Measurements from ENCODE around the gene EDC4.
A peak's percentile ranks its signal among the peaks of the same experiment; 100 is the strongest.
"Not testable (repeated sequence)": the region's sequence is repeated elsewhere in the genome, so short reads cannot be mapped to it uniquely, and the experiment has no call there.

The EDC4 gene

DNA sequence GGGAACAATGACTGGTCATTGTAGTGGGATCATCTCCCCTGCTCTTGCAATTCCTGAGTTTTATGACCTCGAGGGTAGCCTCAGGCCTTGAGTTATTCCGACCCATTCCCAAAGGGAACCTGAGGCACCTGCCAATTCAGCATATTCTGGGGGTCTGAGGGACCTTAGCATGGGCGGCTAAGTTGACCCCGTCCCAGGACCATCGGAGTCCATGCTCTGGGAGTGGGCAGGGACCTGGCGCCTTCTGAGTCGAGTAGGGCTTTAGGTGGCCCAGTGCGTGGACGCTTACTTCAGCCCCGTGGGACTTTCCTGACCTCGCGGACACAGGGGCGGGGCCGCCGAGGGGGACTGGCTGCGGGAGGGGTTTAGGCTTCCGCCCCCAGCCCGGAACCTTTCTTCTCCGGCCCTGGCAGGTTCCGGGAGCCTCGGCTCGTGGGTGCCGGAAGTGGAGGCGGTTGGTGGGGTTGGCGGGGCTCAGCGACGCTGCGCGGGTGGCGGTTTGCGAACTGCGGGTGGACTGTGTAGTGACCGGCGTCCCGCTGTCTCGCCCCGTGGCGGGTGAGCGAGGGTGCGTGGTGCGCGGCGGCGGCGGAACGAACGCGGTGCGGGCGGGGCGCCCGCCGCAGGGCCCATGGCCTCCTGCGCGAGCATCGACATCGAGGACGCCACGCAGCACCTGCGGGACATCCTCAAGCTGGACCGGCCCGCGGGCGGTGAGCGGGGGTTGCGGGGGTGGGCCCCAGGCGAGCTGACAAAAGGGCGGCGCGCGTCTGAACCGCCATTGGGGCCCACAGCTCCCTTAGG lies at the start of gene EDC4:
Gene EDC4, plus strand, starts transcription at position 422 of the 804 bp plus-strand sequence. Its CDS starts 210 bp downstream, at position 632.
- peak; percentile 30 for DNase-seq (ENCODE audit: low read depth)

GRCh38 chr16:67825119-67825518 lies 47.7 kb upstream of the EDC4 start:
- DNase-seq (ENCODE audit: low read depth), result no peak

- DNase-seq (ENCODE audit: low read depth), result no peak
These were observed 46.9 kb upstream of the EDC4 start for GRCh38 chr16:67825906-67826305.

GRCh38 chr16:67828651-67829050 lies 44.2 kb upstream of the EDC4 start:
- DNase-seq (ENCODE audit: low read depth), result no peak

DNA sequence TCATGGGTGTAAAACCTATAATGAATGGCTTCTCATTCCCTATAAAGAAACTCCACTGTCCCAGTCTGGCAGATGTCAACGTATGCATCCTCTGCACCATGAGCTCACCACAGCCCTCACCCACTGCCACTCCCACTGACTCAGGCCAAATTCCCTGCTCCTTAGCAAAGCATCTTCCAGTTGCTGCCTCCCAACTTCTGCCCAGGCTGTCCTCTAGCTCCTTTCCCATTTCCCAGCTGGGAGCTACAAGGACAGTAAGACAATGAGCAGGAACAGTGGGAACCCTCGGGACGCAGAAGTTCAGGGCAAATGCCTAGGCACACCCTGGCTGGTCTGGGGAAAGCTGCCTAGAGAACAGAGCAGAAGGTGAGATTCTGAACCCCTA lies 39.8 kb upstream of the EDC4 start:
- no peak for DNase-seq (ENCODE audit: low read depth)

GRCh38 chr16:67833415-67834241 lies 39.2 kb upstream of the EDC4 start:
- peak; percentile 48 for DNase-seq (ENCODE audit: low read depth)

DNA sequence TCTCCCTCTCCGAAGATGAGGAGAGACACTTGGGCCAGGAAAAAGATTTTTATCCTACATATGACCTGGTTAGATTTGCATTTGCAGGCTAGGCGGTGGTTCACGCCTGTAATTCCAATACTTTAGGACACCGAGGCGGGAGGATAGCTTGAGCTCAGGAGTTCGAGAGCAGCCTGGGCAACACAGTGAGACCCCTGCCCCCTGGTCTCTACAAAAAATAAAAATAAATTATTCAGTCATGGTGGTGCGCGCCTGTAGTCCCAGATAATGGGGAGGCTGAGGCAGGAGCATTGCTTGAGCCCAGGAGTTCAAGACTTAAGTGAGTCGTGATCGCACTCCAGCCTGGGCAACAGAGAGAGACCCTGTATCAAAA lies 38.6 kb upstream of the EDC4 start:
- DNase-seq (ENCODE audit: low read depth), result no peak

- not testable (repeated sequence) for DNase-seq (ENCODE audit: low read depth)
These were observed 35.7 kb upstream of the EDC4 start for GRCh38 chr16:67837190-67837589.

- DNase-seq (ENCODE audit: low read depth), result no peak
These were observed 35.0 kb upstream of the EDC4 start for GRCh38 chr16:67837811-67838210.

DNA sequence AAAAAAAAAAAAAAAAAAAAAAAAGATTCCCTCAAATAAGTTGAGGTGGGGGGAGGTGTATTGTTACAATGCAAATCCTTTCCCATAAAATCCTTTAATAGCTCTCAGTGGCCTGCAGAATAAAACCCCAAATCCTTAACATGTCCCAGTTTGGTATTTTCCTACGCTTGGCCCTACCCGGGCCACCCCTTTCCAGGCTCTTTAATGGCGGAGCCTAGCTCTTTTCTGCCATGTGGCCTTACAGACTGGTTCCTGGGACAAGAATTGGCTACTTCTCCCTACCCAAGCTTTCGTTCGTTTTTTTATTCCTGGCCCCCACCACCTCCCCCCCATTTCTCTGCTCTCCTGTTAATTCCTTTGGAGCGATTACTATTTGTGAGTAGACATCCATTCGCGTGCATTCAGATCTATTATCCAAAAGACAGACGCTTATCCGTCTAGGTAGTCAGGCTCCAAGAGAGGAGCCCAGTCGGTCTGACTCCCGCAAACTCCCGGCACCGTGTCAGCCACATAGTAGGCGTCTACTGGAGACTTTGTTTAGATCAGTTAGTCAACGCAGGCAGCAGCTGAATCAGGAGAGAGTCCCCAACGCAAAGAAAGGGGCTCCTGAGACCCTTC lies 31.5 kb upstream of the EDC4 start:
- DNase-seq (ENCODE audit: low read depth), result no peak

GRCh38 chr16:67841816-67842508 lies 30.9 kb upstream of the EDC4 start, which contains the start of gene THAP11:
THAP11 (plus strand) TSS chr16:67842320; CDS start chr16:67842555, 235 bp downstream.
- DNase-seq (ENCODE audit: low read depth), result peak; percentile 79

GRCh38 chr16:67842509-67843342 lies 30.1 kb upstream of the EDC4 start:
- no peak for DNase-seq (ENCODE audit: low read depth)

DNA sequence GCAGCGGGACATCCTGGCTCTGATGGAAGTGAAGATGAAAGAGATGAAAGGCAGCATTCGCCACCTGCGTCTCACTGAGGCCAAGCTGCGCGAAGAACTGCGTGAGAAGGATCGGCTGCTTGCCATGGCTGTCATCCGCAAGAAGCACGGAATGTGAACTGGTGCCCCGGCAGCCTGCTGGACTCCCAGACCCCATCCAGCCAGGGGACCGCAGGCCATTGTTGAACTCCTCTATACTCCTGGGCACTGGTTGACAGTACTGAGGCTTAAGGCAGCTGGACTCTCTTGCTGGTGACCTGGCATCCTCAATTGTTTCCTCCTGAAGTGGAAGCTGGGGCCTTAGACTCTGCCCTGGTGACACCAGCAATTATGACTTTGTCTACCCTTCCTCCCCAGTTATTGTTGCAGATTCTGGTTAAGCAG lies 29.5 kb upstream of the EDC4 start:
- no peak for DNase-seq (ENCODE audit: low read depth)

- DNase-seq (ENCODE audit: low read depth), result no peak
These were observed 28.4 kb upstream of the EDC4 start for GRCh38 chr16:67844497-67844896.

DNA sequence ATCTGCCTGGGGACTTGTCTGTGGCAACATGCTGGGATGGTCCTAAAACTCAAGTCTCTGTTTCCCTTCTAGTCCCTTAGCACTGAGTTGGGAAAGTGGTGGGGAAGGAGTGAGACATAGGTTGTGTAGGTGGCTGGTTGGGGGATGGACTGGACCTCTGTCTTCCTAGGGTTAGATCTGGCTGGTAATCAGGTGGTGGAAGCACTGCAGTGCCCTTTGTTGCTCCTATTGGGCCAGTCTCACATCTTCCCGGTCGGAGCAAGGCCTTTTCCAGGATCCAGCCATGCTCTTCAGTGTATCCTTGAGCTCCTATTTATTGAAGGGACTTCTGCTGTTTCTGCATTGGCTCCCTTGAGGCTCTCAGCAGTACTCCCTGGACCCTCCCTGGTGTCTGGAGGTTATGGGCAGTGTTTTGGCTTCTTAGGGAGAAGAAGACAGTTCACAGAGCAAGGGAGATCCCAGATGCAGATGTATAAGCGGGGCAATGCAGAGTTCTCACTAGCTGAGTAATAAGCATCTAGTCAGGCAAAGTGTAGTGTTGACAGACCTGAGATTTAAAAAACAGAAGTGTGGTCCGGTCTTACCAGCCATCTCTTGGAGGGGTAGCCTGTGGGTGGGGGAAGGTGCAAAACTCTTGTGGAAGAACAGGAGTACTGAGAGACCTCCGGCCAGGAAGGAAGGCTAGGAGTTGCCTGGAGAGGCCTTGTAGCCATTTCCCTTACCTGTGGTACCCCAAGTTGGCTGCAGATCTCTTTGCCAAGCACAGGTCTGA lies 27.4 kb upstream of the EDC4 start:
- no peak for DNase-seq (ENCODE audit: low read depth)

DNA sequence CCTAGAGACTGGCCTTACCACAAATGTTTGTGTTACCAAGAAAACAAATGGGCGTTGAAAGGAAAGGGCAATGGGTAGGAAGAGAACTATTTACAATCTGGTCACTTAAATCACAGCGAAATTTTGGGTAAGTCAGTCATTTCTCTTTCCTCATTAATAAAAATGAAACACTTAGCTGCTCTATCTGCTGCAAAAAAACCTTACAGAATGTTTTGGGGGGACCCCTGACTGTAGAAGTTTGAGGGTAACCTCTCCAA lies 26.9 kb upstream of the EDC4 start:
- DNase-seq (ENCODE audit: low read depth), result no peak

DNA sequence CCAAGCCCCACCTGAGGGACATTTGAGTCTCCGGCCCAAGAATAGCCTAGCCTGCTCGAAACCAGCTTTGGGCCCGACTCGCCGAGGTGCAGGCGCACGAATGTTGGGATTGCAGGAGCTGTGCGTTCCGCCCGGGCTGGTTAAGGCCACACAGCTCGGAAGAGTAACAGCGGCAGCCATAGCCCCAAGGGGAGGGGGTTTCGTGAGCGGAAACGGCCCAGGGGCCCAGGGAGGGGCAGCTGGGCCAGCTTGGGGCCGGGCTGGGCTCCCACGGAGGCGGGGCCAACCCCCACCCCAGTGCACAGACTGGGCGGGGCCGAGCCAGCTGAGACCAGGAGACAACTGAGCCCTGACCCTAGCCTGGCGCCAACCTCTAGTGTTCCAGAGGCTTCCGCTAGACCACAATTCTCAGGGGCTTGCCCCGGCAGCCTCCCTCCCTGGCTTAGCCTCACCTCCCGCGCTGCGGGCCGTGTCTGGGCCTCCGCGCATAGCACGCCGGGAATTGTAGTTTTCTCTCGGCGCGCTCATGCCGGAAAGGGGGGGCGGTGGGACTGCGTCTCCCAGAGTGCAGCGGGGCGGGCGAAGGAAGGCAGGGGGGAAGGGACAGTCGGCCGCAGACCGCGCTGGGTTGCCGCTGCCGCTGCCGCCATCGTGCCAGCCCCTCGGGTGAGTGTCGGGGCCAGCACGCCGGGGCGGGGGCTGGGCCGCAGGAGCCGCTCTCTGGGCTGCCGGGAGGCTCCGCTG lies 26.4 kb upstream of the EDC4 start, which contains the start of gene NUTF2:
Gene NUTF2, plus strand, starts transcription at position 614 of the 744 bp plus-strand sequence. CDS start 18,198 bp downstream, outside the sequence.
- no peak for DNase-seq (ENCODE audit: low read depth)

GRCh38 chr16:67847064-67847861 lies 25.6 kb upstream of the EDC4 start, which contains the start of gene CENPT:
CENPT (minus strand) TSS chr16:67847693; CDS start chr16:67833859, 13,834 bp downstream.
- no peak for DNase-seq (ENCODE audit: low read depth)

- no peak for DNase-seq (ENCODE audit: low read depth)
These were observed 24.7 kb upstream of the EDC4 start for GRCh38 chr16:67848118-67848517.

Measured in non-pigmented ciliary epithelial cell (primary cell).